ENCODE data around the gene GREB1L. TPM values are rescaled to one million over a fixed set of nuclear protein-coding genes. Genes with fewer than 3 reads are reported as not detected.

Gene GREB1L
- total RNA-seq, 4 donors from 2014 or later = 6.2 to 14.9 (median 10.4) TPM

DNA sequence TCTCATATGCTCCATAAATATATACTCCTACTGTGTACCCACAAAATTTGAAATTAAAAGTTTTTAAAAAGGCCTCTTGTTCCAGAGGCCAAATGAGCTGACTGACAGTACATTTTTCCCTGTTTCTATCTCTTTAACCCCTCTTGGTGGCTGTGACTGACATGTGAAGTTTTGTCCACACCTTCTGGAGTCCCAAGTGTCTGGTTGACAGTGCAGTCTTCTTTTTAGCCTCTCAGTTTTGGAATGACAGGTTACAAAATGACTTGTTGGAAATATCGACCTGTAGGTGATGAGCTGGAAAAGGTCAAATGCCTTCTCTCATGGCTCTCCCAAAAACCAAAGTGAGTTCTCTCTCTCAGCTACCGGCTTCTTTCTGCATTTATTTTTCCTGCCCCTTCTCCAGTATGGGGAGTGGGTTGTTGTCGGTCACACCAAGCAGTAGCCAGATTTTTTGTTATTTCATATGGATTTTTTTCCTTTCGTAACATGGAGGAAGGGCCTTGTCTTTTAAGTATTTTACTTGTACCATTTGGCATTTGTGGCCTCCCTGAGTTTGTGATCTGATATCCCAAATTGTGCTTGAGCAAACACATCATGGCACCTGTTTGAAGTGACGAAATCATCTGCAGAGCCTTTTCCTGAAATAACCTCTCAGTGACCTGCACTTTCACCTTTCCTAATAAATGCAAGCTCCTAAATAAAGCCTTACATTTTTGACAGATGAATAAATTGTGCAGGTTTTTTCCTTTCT is 214.6 kb downstream of the GREB1L start:
- Histone ChIP-seq H3K4me3 (no peak overlapping the region), H3K27me3 (no peaks in the 10 kb centered on the region), H3K4me1 (peaks cover 3 to 74% (median 4%) of the 10 kb centered on the region in 3 donors), H3K9me3 (no peaks in the 10 kb centered on the region), H3K27ac (peak overlapping the region; percentile 21 to 78 (median 40)), H3K36me3 (no peaks in the 10 kb centered on the region)
- no peak for ATAC-seq
- TF ChIP-seq POLR2A (IDR thresholded peaks at IDR 0.05) = no peak
- TF ChIP-seq POLR2AphosphoS5 (IDR thresholded peaks at IDR 0.05) = no peak
- TF ChIP-seq EP300 (IDR thresholded peaks at IDR 0.05) = no peak
- TF ChIP-seq, protein P1, sequence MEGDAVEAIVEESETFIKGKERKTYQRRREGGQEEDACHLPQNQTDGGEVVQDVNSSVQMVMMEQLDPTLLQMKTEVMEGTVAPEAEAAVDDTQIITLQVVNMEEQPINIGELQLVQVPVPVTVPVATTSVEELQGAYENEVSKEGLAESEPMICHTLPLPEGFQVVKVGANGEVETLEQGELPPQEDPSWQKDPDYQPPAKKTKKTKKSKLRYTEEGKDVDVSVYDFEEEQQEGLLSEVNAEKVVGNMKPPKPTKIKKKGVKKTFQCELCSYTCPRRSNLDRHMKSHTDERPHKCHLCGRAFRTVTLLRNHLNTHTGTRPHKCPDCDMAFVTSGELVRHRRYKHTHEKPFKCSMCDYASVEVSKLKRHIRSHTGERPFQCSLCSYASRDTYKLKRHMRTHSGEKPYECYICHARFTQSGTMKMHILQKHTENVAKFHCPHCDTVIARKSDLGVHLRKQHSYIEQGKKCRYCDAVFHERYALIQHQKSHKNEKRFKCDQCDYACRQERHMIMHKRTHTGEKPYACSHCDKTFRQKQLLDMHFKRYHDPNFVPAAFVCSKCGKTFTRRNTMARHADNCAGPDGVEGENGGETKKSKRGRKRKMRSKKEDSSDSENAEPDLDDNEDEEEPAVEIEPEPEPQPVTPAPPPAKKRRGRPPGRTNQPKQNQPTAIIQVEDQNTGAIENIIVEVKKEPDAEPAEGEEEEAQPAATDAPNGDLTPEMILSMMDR (IDR thresholded peaks at IDR 0.05) = no peak
- 80 to 83% methylated on average over 5 of the region's 5 CpGs for WGBS, 2 donors (ENCODE audit: low coverage in 1 of 2)

DNA sequence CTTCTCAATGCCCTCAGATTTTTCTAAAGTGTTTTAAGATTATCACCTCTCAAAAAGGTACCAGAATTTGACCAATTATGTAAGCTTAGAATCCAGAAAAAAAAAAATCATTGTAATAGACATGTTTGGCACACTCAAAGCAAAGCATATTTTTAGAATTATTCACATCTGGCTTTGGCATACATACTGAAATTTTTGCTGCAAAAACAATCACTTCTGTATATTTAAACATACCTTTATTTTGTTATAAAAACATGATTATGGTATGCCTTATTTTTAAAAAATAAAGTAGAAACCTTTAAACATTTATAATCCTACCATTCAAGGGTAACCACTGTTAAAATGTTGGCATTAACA is 215.1 kb downstream of the GREB1L start:
- Histone ChIP-seq H3K27ac (peak overlapping the region in 2 of 4 donors; percentile 78 to 79), H3K36me3 (no peaks in the 10 kb centered on the region), H3K4me1 (peaks cover 3 to 74% (median 4%) of the 10 kb centered on the region in 3 donors), H3K9me3 (no peaks in the 10 kb centered on the region), H3K27me3 (no peaks in the 10 kb centered on the region), H3K4me3 (no peak overlapping the region)
- TF ChIP-seq, protein P1 (IDR thresholded peaks at IDR 0.05) = no peak
- TF ChIP-seq POLR2AphosphoS5 (IDR thresholded peaks at IDR 0.05) (no peak), POLR2A (IDR thresholded peaks at IDR 0.05) (no peak), EP300 (IDR thresholded peaks at IDR 0.05) (no peak)
- ATAC-seq = no peak

DNA sequence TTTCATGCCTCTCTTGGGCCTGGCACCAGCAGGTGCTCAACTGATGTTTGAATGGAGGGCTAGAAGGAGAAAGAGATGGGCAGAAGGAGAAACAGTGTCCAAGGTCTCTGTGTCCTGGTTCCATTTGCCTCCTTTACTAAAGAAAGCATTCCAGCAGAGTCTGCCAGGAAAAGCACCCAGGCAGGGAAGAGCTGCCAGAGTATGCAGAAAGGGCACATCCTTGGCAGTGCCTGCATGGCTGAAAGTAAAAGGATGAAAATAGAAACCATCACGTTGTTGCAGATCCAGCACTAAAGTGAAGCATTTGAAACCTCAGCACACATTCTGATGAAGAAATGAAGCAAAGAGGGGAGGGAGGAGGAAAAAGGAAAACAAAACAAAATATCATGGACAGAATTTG is 216.3 kb downstream of the GREB1L start:
- no peaks in the 10 kb centered on the region for H3K27me3 ChIP-seq
- H3K36me3 ChIP-seq = no peaks in the 10 kb centered on the region
- peak overlapping the region; percentile 68 to 81 (median 78) for H3K27ac ChIP-seq
- WGBS, 2 donors (ENCODE audit: low coverage in 1 of 2) = 20 to 57% methylated on average over 1 of the region's 1 CpG
- TF ChIP-seq EP300 (IDR thresholded peaks at IDR 0.05) (no peak), POLR2AphosphoS5 (IDR thresholded peaks at IDR 0.05) (peak; percentile 92), POLR2A (IDR thresholded peaks at IDR 0.05) (no peak)
- TF ChIP-seq, protein P1 (IDR thresholded peaks at IDR 0.05) = no peak
- no peak overlapping the region for H3K4me3 ChIP-seq
- ATAC-seq = peak; percentile 80
- H3K9me3 ChIP-seq = no peaks in the 10 kb centered on the region
- peaks cover 0 to 69% (median under 1%) of the 10 kb centered on the region in 3 donors for H3K4me1 ChIP-seq

DNA sequence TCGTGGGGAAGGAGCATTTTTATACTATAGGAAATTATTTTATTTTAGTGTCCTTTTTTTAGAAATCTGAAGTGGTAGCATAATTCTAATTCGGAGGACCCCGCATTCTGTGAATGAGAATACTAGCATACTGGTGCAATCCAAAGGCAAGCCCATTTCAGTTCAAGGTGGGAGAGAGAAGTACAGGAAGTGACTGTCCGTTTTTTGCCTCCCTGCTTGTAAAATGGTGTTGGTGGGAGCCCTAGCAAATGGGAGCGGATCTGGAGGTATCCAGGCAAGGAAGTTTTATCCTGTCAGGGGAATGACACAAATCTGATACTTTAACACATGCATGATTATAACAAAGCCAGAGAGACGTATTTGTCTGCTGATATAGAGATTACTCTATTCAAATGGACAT is 216.8 kb downstream of the GREB1L start:
- Histone ChIP-seq H3K36me3 (no peaks in the 10 kb centered on the region), H3K27ac (peak overlapping the region; percentile 68 to 81 (median 78)), H3K27me3 (no peaks in the 10 kb centered on the region), H3K9me3 (no peaks in the 10 kb centered on the region), H3K4me1 (peaks cover 0 to 69% (median 0%) of the 10 kb centered on the region in 3 donors), H3K4me3 (no peak overlapping the region)
- no peak for ATAC-seq
- TF ChIP-seq, protein P1 (IDR thresholded peaks at IDR 0.05) = no peak
- no peak for TF ChIP-seq POLR2A (IDR thresholded peaks at IDR 0.05)
- TF ChIP-seq POLR2AphosphoS5 (IDR thresholded peaks at IDR 0.05) = no peak
- TF ChIP-seq EP300 (IDR thresholded peaks at IDR 0.05) = no peak
- WGBS, 2 donors (ENCODE audit: low coverage in 1 of 2) = 63 to 74% methylated on average over 6 of the region's 6 CpGs

DNA sequence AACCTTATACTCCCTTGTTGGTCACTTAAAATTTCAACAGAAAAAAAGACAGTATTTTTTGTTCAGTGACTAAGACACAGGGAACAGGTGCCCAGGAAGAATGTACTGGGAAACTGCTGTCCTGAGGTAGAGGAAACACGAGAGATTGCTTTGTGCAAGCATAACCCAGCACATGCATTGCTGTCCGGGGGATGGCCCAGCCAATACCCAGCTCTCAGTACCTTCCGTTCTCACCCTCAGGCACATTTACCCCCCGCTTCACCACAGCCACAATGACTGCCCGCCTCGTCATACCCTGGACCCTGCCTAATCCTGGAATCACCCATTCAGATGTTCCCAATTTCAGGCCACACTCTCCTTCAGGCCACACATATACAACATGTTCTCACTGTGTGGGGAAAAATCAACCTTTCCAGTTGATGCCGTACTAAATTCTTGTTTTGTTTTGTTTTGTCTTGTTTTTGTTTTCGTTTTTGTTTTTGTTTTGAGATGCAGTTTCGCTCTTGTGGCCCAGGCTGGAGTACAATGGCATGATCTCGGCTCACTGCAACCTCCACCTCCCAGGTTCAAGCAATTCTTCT is 217.8 kb downstream of the GREB1L start:
- no peak overlapping the region for H3K4me3 ChIP-seq
- no peaks in the 10 kb centered on the region for H3K36me3 ChIP-seq
- 68 to 80% methylated on average over 3 to 9 of the region's 10 CpGs for WGBS, 2 donors (ENCODE audit: low coverage in 1 of 2)
- H3K9me3 ChIP-seq = no peaks in the 10 kb centered on the region
- ATAC-seq = no peak
- no peaks in the 10 kb centered on the region for H3K27me3 ChIP-seq
- H3K4me1 ChIP-seq = peaks cover 0 to 68% (median 4%) of the 10 kb centered on the region in 3 donors
- H3K27ac ChIP-seq = peak overlapping the region in 3 of 4 donors; percentile 78 to 81 (median 79)
- TF ChIP-seq POLR2A (IDR thresholded peaks at IDR 0.05) = no peak
- no peak for TF ChIP-seq EP300 (IDR thresholded peaks at IDR 0.05)
